GM23338 (cell line): Measurements from ENCODE around the gene CRMP1. TPM values are rescaled to one million over a fixed set of nuclear protein-coding genes. Genes with fewer than 3 reads are reported as not detected.

ENCODE experiments used
- ATAC-seq: fragments of 200-7000 bp; cut with Tn5 transposase; 3 replicates; pipeline ENCODE4 v1.9.1; 2020
- DNase-seq: peaks from one replicate; pipeline ENCODE4 v3.0.0-alpha.2; 2015; ENCODE audit warnings: low spot score
- H2AFZ ChIP-seq: fragments of 200-600 bp; sonication (generic); 2 replicates; pipeline ENCODE4 v1.8.0; 2016; ENCODE audit warnings: antibody characterized with exemption, mild to moderate bottlenecking, moderate library complexity
- H3F3A ChIP-seq: fragments of 200-600 bp; sonication (generic); replicated peaks from 2 replicates; pipeline ENCODE4 v1.8.0; 2017; ENCODE audit warnings: antibody characterized with exemption, mixed run types, low read depth
- H3K27ac ChIP-seq: fragments of 200-600 bp; sonication (generic); 2 replicates; pipeline ENCODE4 v1.6.1; 2016; ENCODE audit warnings: low read depth
- H3K27me3 ChIP-seq: fragments of 200-600 bp; sonication (generic); 2 replicates; pipeline ENCODE4 v1.8.0; 2016; ENCODE audit warnings: mild to moderate bottlenecking, mixed run types, moderate library complexity; ENCODE audit not compliant: insufficient read depth
- H3K36me3 ChIP-seq: fragments of 200-600 bp; sonication (generic); 2 replicates; pipeline ENCODE4 v1.8.0; 2016; ENCODE audit warnings: mild to moderate bottlenecking; ENCODE audit not compliant: insufficient read depth
- H3K4me1 ChIP-seq: fragments of 200-600 bp; sonication (generic); 2 replicates; pipeline ENCODE4 v1.8.0; 2016; ENCODE audit warnings: mild to moderate bottlenecking, moderate library complexity; ENCODE audit not compliant: insufficient read depth
- H3K4me2 ChIP-seq: fragments of 200-600 bp; sonication (generic); 2 replicates; pipeline ENCODE4 v1.7.1; 2017; ENCODE audit warnings: mixed run types
- H3K4me3 ChIP-seq: fragments of 200-600 bp; sonication (generic); 2 replicates; pipeline ENCODE4 v1.6.1; 2016; ENCODE audit warnings: mixed run types
- H3K79me2 ChIP-seq: fragments of 200-600 bp; sonication (generic); replicated peaks from 2 replicates; pipeline ENCODE4 v1.8.0; 2017; ENCODE audit warnings: mild to moderate bottlenecking; ENCODE audit not compliant: insufficient read depth
- H3K9me2 ChIP-seq: fragments of 200-600 bp; sonication (generic); 2 replicates; pipeline ENCODE4 v1.8.0; 2017; ENCODE audit not compliant: insufficient read depth
- H4K20me1 ChIP-seq: fragments of 200-600 bp; sonication (generic); replicated peaks from 2 replicates; pipeline ENCODE4 v1.8.0; 2017; ENCODE audit warnings: mild to moderate bottlenecking; ENCODE audit not compliant: insufficient read depth
- H3K27ac Mint-ChIP-seq: 2 replicates; pipeline ENCODE4 v1.8.0; 2020; ENCODE audit warnings: inconsistent platforms, mild to moderate bottlenecking, moderate library complexity, mixed read lengths
- H3K27me3 Mint-ChIP-seq: 3 replicates; pipeline ENCODE4 v1.8.0; 2022; ENCODE audit warnings: low read depth, mild to moderate bottlenecking, moderate library complexity, mixed read lengths, inconsistent platforms; ENCODE audit not compliant: insufficient read depth, poor library complexity
- H3K36me3 Mint-ChIP-seq: 3 replicates; pipeline ENCODE4 v1.8.0; 2021; ENCODE audit warnings: low read depth, mild to moderate bottlenecking, inconsistent platforms, moderate library complexity, mixed read lengths
- H3K4me1 Mint-ChIP-seq: 3 replicates; pipeline ENCODE4 v1.8.0; 2020; ENCODE audit warnings: mild to moderate bottlenecking, inconsistent platforms, mixed read lengths
- H3K4me3 Mint-ChIP-seq: 3 replicates; pipeline ENCODE4 v1.8.0; 2021; ENCODE audit warnings: moderate library complexity, mild to moderate bottlenecking, inconsistent platforms, mixed read lengths
- H3K9me3 Mint-ChIP-seq: 3 replicates; pipeline ENCODE4 v1.8.0; 2020; ENCODE audit warnings: moderate library complexity, mild to moderate bottlenecking, inconsistent platforms, mixed read lengths
- EZH2 ChIP-seq: fragments of 200-600 bp; sonication (generic); IDR thresholded peaks from one replicate; pipeline ENCODE4 v1.8.0; 2017; ENCODE audit warnings: antibody characterized with exemption, mild to moderate bottlenecking, low read depth; ENCODE audit not compliant: unreplicated experiment
- EZH2phosphoT487 ChIP-seq: fragments of 200-600 bp; sonication (generic); IDR thresholded peaks from one replicate; pipeline ENCODE4 v1.8.1; 2018; ENCODE audit warnings: antibody characterized with exemption; ENCODE audit not compliant: unreplicated experiment
- JUNB ChIP-seq: IDR thresholded peaks from one replicate; pipeline ENCODE4 v1.6.1; 2016; ENCODE audit warnings: antibody characterized with exemption; ENCODE audit not compliant: unreplicated experiment
- NANOG ChIP-seq: IDR thresholded peaks from 2 replicates; pipeline ENCODE4 v1.6.1; 2016; ENCODE audit warnings: antibody characterized with exemption, borderline replicate concordance
- POLR2AphosphoS5 ChIP-seq: IDR thresholded peaks from 2 replicates; pipeline ENCODE4 v1.6.1; 2016; ENCODE audit warnings: antibody characterized with exemption, low read depth
- STAT1 ChIP-seq: IDR thresholded peaks from one replicate; pipeline ENCODE4 v1.6.1; 2016; ENCODE audit warnings: antibody characterized with exemption; ENCODE audit not compliant: unreplicated experiment
- ZNF114 ChIP-seq: fragments of 250-450 bp; sonication (Bioruptor Pico); IDR thresholded peaks from 2 replicates; pipeline ENCODE4 v1.5.0; 2020; ENCODE audit warnings: mild to moderate bottlenecking, moderate library complexity
- ZNF331 ChIP-seq: fragments of 250-450 bp; sonication (Bioruptor Pico); IDR thresholded peaks from 2 replicates; pipeline ENCODE4 v1.5.0; 2020; ENCODE audit warnings: low read depth, mild to moderate bottlenecking, moderate library complexity
- polyA plus RNA-seq: library from polyadenylated mRNA; unstranded; fragments of >200 nt; fragmentation: Nextera tagmentation; extraction: Ambion mirVana; gene quantifications from 2 replicates; pipeline ENCODE4 v1.2.1, GENCODE V29; 2016
- total RNA-seq: library from RNA; depleted of rRNA; stranded (reverse); fragments of >200 nt; shearing (Covaris generic); gene quantifications from 2 replicates; pipeline ENCODE4 v1.2.3, GENCODE V29; 2014
- TF ChIP-seq, protein P1 (sequence below): IDR thresholded peaks from 2 replicates; pipeline ENCODE4 v1.6.1; 2016; ENCODE audit warnings: antibody characterized with exemption
- TF ChIP-seq, protein P2 (sequence below): IDR thresholded peaks from one replicate; pipeline ENCODE4 v1.6.1; 2018; ENCODE audit warnings: antibody characterized with exemption; ENCODE audit not compliant: unreplicated experiment
- TF ChIP-seq, protein P3 (sequence below): fragments of 250-450 bp; sonication (Bioruptor Pico); IDR thresholded peaks from 2 replicates; pipeline ENCODE4 v1.5.0; 2020; ENCODE audit warnings: mild to moderate bottlenecking, moderate library complexity

Gene CRMP1
- total and polyA plus RNA-seq, 2 experiments from 2014 or later, result 52.7 to 146 TPM

DNA sequence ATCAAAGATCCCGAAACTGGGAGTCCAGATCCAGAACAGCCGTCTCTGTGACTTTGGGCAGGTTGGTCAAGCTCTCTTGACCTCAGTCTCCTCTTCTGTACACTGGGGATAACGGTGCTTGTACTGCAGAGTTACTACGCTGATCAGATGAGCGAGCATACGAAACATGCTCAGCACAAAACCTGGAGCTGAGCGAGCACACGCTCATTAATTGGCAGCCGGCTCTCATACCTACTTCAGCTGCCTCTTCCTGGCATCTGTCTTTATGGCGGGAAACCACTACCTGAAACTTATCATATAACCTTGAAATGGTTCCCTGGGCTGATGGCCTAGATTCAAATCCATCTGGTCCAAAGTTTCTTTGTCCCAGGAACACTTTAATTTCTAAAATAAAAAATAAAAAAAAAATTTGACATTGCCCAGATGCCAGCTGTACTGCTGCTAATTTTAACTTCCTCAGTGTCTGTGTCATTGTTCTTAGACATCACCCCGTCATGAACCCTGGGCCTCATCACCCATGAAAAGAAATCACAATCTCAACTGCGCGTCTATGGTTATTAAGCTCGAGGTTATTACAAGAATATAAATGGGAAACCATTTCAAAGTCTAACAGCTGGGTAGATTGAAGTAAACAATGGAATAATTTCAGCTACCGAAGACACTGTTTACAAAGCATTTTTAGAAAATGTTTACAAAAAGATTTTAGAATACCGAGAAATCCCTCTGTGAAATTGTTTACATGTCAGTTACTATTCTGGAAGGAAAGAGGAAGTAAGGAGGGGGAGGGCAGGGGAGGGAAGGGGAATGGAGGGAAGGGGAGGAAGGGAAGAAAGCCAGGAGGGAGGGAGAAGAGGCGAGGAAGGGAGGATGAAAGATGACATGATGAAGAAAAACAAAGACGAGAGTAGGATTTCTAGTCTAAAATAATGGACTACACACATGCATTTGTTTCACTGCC lies 49.0 kb downstream of the CRMP1 start:
- no peaks in the 10 kb centered on the region; the same call in 1 of the 2 replicates for H3K4me1 ChIP-seq
- peaks cover 60% of the 10 kb centered on the region for H3K36me3 Mint-ChIP-seq
- H3K27me3 ChIP-seq, result no peaks in the 10 kb centered on the region
- H2AFZ ChIP-seq, result no peak overlapping the region
- H3K27ac ChIP-seq, result no peak overlapping the region
- peaks cover 8% of the 10 kb centered on the region; the same call in 1 of the 2 replicates for H4K20me1 ChIP-seq
- no peak overlapping the region for H3K4me3 ChIP-seq
- H3K27me3 Mint-ChIP-seq, result peaks cover 4% of the 10 kb centered on the region
- no peaks in the 10 kb centered on the region for H3K9me3 Mint-ChIP-seq
- no peak overlapping the region for H3K27ac Mint-ChIP-seq
- H3K36me3 ChIP-seq, result peaks cover 33% of the 10 kb centered on the region
- no peaks in the 10 kb centered on the region for H3K9me2 ChIP-seq
- TF ChIP-seq ZNF114 (CRISPR knock-in tag) (no peak), EZH2phosphoT487 (no peak), JUNB (no peak), EZH2 (no peak), STAT1 (no peak), NANOG (no peak), POLR2AphosphoS5 (no peak), ZNF331 (CRISPR knock-in tag) (no peak)
- TF ChIP-seq, protein P1, sequence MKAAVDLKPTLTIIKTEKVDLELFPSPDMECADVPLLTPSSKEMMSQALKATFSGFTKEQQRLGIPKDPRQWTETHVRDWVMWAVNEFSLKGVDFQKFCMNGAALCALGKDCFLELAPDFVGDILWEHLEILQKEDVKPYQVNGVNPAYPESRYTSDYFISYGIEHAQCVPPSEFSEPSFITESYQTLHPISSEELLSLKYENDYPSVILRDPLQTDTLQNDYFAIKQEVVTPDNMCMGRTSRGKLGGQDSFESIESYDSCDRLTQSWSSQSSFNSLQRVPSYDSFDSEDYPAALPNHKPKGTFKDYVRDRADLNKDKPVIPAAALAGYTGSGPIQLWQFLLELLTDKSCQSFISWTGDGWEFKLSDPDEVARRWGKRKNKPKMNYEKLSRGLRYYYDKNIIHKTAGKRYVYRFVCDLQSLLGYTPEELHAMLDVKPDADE, result no peak
- TF ChIP-seq, protein P2, sequence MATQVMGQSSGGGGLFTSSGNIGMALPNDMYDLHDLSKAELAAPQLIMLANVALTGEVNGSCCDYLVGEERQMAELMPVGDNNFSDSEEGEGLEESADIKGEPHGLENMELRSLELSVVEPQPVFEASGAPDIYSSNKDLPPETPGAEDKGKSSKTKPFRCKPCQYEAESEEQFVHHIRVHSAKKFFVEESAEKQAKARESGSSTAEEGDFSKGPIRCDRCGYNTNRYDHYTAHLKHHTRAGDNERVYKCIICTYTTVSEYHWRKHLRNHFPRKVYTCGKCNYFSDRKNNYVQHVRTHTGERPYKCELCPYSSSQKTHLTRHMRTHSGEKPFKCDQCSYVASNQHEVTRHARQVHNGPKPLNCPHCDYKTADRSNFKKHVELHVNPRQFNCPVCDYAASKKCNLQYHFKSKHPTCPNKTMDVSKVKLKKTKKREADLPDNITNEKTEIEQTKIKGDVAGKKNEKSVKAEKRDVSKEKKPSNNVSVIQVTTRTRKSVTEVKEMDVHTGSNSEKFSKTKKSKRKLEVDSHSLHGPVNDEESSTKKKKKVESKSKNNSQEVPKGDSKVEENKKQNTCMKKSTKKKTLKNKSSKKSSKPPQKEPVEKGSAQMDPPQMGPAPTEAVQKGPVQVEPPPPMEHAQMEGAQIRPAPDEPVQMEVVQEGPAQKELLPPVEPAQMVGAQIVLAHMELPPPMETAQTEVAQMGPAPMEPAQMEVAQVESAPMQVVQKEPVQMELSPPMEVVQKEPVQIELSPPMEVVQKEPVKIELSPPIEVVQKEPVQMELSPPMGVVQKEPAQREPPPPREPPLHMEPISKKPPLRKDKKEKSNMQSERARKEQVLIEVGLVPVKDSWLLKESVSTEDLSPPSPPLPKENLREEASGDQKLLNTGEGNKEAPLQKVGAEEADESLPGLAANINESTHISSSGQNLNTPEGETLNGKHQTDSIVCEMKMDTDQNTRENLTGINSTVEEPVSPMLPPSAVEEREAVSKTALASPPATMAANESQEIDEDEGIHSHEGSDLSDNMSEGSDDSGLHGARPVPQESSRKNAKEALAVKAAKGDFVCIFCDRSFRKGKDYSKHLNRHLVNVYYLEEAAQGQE, result no peak
- TF ChIP-seq, protein P3, sequence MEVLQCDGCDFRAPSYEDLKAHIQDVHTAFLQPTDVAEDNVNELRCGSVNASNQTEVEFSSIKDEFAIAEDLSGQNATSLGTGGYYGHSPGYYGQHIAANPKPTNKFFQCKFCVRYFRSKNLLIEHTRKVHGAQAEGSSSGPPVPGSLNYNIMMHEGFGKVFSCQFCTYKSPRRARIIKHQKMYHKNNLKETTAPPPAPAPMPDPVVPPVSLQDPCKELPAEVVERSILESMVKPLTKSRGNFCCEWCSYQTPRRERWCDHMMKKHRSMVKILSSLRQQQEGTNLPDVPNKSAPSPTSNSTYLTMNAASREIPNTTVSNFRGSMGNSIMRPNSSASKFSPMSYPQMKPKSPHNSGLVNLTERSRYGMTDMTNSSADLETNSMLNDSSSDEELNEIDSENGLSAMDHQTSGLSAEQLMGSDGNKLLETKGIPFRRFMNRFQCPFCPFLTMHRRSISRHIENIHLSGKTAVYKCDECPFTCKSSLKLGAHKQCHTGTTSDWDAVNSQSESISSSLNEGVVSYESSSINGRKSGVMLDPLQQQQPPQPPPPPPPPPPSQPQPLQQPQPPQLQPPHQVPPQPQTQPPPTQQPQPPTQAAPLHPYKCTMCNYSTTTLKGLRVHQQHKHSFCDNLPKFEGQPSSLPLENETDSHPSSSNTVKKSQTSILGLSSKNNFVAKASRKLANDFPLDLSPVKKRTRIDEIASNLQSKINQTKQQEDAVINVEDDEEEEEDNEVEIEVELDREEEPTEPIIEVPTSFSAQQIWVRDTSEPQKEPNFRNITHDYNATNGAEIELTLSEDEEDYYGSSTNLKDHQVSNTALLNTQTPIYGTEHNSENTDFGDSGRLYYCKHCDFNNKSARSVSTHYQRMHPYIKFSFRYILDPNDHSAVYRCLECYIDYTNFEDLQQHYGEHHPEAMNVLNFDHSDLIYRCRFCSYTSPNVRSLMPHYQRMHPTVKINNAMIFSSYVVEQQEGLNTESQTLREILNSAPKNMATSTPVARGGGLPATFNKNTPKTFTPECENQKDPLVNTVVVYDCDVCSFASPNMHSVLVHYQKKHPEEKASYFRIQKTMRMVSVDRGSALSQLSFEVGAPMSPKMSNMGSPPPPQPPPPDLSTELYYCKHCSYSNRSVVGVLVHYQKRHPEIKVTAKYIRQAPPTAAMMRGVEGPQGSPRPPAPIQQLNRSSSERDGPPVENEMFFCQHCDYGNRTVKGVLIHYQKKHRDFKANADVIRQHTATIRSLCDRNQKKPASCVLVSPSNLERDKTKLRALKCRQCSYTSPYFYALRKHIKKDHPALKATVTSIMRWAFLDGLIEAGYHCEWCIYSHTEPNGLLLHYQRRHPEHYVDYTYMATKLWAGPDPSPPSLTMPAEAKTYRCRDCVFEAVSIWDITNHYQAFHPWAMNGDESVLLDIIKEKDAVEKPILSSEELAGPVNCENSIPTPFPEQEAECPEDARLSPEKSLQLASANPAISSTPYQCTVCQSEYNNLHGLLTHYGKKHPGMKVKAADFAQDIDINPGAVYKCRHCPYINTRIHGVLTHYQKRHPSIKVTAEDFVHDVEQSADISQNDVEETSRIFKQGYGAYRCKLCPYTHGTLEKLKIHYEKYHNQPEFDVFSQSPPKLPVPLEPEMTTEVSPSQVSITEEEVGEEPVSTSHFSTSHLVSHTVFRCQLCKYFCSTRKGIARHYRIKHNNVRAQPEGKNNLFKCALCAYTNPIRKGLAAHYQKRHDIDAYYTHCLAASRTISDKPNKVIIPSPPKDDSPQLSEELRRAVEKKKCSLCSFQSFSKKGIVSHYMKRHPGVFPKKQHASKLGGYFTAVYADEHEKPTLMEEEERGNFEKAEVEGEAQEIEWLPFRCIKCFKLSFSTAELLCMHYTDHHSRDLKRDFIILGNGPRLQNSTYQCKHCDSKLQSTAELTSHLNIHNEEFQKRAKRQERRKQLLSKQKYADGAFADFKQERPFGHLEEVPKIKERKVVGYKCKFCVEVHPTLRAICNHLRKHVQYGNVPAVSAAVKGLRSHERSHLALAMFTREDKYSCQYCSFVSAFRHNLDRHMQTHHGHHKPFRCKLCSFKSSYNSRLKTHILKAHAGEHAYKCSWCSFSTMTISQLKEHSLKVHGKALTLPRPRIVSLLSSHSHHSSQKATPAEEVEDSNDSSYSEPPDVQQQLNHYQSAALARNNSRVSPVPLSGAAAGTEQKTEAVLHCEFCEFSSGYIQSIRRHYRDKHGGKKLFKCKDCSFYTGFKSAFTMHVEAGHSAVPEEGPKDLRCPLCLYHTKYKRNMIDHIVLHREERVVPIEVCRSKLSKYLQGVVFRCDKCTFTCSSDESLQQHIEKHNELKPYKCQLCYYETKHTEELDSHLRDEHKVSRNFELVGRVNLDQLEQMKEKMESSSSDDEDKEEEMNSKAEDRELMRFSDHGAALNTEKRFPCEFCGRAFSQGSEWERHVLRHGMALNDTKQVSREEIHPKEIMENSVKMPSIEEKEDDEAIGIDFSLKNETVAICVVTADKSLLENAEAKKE (CRISPR knock-in tag), result no peak
- no peaks in the 10 kb centered on the region for H3F3A ChIP-seq
- no peak overlapping the region for H3K4me2 ChIP-seq
- no peak for ATAC-seq
- H3K79me2 ChIP-seq, result no peaks in the 10 kb centered on the region; the same call in 1 of the 2 replicates
- H3K4me3 Mint-ChIP-seq, result no peak overlapping the region
- peaks cover 13% of the 10 kb centered on the region; the same call in 2 of the 3 replicates for H3K4me1 Mint-ChIP-seq
- DNase-seq, result no peak
